Activated CD8-positive, alpha-beta memory T cell treated with anti-CD3 and anti-CD28 coated beads for 24 hours (primary cell): Measurements from ENCODE around the gene PXDN.
"Not testable (repeated sequence)": the region's sequence is repeated elsewhere in the genome, so short reads cannot be mapped to it uniquely, and the experiment has no call there.

Source experiments
- DNase-seq: peaks from one replicate; pipeline ENCODE4 v3.0.0-alpha.2; 2020

PXDN gene

GRCh38 chr2:1680222-1681016 is 63.9 kb downstream of the PXDN start:
- DNase-seq, result no peak

GRCh38 chr2:1679488-1680039 is 64.8 kb downstream of the PXDN start:
- DNase-seq, result not testable (repeated sequence)

GRCh38 chr2:1679065-1679464 is 65.2 kb downstream of the PXDN start:
- DNase-seq, result not testable (repeated sequence)

DNA sequence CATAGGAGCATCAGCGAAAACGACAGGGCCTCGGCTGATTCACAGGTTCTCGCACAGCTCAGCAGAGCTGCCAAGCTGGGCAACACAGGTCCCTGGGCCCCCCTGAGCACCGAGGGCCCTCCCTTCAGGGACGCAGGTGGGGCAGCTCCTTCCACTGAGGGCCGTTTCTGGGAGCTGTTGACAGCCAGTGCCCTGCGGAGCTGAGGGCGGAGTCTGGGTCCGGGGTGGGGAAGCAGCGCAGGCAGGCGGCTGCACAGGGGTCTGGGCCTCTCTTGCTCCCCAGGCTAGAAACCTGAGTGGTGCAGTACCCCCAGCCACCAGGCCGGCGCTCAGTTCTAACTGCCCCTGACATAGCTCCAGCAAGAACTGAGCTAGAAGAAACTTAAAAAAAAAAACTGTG is 65.7 kb downstream of the PXDN start:
- no peak for DNase-seq

GRCh38 chr2:1677821-1678165 is 66.5 kb downstream of the PXDN start:
- DNase-seq, result no peak

- no peak for DNase-seq
These were observed 67.1 kb downstream of the PXDN start for GRCh38 chr2:1676913-1677820.

DNA sequence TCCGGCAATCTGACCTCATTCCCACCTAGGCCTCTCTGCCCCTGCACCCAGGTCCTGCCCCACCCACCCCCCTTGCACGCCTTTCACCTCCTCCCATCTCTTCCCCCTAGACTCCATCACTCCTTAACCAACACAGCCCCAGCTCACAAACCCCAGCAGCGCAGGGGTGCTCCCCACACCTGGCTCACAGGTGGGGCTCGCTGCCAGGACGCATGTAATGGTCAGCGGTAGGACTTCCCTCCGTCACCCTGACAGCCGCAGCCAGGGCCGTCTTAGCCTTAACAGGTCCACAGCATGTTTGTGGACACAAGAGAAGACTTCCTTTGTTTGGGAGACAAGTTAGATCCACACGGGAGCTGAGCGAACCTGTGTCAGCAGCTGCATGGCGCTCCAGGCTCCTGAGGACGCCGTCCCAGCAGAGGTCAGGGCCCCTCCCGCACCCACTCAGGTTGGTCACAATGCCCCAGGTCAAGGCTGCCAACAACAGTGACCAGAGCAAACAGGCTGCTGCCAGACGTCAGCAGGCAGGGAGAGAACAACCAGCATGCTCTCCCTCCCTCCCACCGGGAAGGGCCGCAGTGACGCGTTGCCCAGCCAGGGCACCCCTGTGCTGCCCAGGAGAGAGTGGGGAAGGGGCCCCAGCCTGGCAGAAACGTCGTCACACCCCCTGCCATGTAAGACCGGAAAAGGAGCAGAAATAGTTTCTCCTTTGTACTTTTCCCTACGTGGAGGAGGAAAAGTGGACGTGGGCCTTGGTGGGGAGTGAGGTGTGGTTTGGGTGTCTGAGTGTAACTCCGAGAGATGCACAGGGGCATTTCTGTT is 68.0 kb downstream of the PXDN start:
- DNase-seq, result no peak

DNA sequence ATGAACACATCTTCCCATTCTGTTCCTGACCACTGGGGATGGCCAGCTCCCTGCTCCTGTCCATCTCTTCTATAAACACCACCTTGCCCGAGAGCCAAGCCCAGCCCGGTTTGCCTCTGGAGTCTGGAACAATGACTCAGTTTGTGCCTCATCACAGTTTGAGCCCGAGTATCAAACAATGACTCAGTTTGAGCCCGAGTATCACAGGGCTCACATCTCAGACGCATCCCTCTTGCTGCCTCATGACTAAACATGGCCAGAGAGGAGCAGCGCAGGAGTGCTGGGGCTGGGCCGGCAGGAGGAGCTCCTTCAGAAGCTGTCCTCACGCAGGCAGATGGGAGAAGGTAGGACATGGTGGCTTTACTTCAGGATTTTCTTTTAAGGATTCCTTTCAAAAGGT is 68.7 kb downstream of the PXDN start:
- DNase-seq, result no peak

GRCh38 chr2:1674766-1675397 is 69.4 kb downstream of the PXDN start:
- no peak for DNase-seq

- no peak for DNase-seq
These were observed 70.0 kb downstream of the PXDN start for GRCh38 chr2:1674276-1674675.

DNA sequence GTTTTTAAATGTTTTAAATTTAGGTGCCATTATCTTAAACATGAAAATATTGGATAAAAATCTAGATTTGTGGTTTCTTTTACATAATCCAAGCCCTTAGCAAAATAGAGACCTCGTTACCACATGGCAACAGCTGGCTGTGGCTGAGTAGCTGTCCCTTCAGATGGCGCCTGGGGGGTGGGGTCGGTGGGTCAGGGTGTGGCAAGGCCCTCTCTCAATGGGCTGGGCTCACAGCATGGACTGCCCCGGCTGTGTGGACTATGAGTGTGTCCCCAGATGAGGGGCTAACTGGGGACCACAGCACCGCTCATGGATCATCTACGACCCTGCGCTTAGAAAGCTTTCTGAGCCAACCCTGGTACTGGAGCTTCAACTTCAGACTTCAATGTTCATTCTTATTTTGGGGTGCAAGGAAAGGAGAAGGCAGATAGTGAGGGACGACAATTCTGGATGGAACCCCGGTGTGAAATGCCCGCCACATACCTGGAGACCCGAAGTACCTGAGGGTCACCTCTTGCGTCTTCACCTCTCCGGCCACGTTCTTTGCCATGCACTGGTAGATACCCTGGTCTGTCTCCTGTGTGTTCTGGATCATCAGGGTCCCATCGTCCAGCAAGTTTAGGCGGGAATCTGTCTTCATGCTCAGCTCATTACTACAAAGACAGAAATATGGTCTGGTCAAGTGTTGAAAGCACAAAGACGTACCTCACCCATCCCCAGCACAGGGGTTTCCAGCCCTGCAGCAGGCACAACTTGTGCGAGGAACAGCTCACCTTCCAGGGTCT is 71.0 kb downstream of the PXDN start:
- DNase-seq, result no peak

- no peak for DNase-seq
These were observed 71.6 kb downstream of the PXDN start for GRCh38 chr2:1672738-1673137.

GRCh38 chr2:1671916-1672315 is 72.4 kb downstream of the PXDN start:
- DNase-seq, result no peak

GRCh38 chr2:1670636-1671035 is 73.7 kb downstream of the PXDN start:
- no peak for DNase-seq

- peak; percentile 19 for DNase-seq
These were observed 78.4 kb downstream of the PXDN start for GRCh38 chr2:1665761-1666505.

DNA sequence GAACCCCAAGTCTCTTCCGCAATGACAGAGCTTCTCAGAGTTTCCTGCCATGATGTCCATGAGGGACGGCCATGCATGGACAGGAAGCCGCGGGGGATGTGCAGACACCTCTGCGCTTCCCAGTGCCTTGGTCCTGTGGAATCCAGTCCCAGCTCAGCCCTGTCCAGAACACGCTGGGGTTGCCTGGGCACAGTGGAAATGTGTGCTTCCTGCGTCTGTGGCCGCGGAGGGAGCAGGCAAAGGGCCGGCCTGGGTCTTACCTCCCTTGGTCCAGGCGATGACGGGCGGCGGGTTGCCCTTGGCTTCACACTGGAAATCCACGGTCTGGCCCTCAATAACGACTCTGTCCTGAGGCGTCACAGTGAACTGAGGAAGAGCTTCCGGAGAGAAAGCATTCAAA is 79.6 kb downstream of the PXDN start:
- DNase-seq, result peak; percentile 33

GRCh38 chr2:1664076-1664605 is 80.2 kb downstream of the PXDN start:
- DNase-seq, result peak; percentile 11

GRCh38 chr2:1663621-1664020 is 80.7 kb downstream of the PXDN start:
- DNase-seq, result no peak

GRCh38 chr2:1662606-1663180 is 81.6 kb downstream of the PXDN start:
- no peak for DNase-seq
